Fibroblast of pulmonary artery (primary cell): Measurements from ENCODE around the gene CPNE5.
A peak's percentile ranks its signal among the peaks of the same experiment; 100 is the strongest.

Experiments used
- DNase-seq: peaks from one replicate; pipeline ENCODE4 v3.0.0-alpha.2; 2010; ENCODE audit warnings: low read depth
- H3K4me3 ChIP-seq: replicated peaks from 2 replicates; pipeline ENCODE4 v1.5.1; 2011; ENCODE audit warnings: low read depth, mild to moderate bottlenecking, control low read depth, low read length, moderate library complexity
- CTCF ChIP-seq: IDR thresholded peaks from 2 replicates; pipeline ENCODE4 v1.5.1; 2011; ENCODE audit warnings: mild to moderate bottlenecking, control low read depth, low read length, inconsistent platforms; ENCODE audit errors: missing control alignments

CPNE5 gene

GRCh38 chr6:36856277-36856676 is 17.0 kb upstream of the CPNE5 start:
- no peak overlapping the region for H3K4me3 ChIP-seq
- DNase-seq: no peak
- no peak for TF ChIP-seq CTCF

GRCh38 chr6:36855750-36856149 is 16.5 kb upstream of the CPNE5 start:
- H3K4me3 ChIP-seq: no peak overlapping the region
- no peak for DNase-seq

GRCh38 chr6:36853325-36853724 is 14.1 kb upstream of the CPNE5 start:
- peak; percentile 96 for DNase-seq
- H3K4me3 ChIP-seq: no peak overlapping the region

More at GRCh38 chr6:36855750-36856149, 16.5 kb upstream of the CPNE5 start:
- no peak for TF ChIP-seq CTCF

GRCh38 chr6:36852481-36853147 is 13.4 kb upstream of the CPNE5 start:
- peak; percentile 83 for DNase-seq
- H3K4me3 ChIP-seq: no peak overlapping the region
- TF ChIP-seq CTCF: peak; percentile 11

More at GRCh38 chr6:36853325-36853724, 14.1 kb upstream of the CPNE5 start:
- no peak for TF ChIP-seq CTCF

GRCh38 chr6:36851626-36852025 is 12.4 kb upstream of the CPNE5 start:
- H3K4me3 ChIP-seq: no peak overlapping the region
- no peak for TF ChIP-seq CTCF
- peak; percentile 77 for DNase-seq

- peak; percentile 77 for TF ChIP-seq CTCF
- peak; percentile 88 for DNase-seq
- H3K4me3 ChIP-seq: no peak overlapping the region
Measured at GRCh38 chr6:36851149-36851614, 11.9 kb upstream of the CPNE5 start.

GRCh38 chr6:36850021-36850420 is 10.8 kb upstream of the CPNE5 start:
- DNase-seq: no peak
- no peak overlapping the region for H3K4me3 ChIP-seq
- no peak for TF ChIP-seq CTCF
